Fibroblast of the conjunctiva (primary cell): Measurements from ENCODE around the gene SV2C.
"Not testable (repeated sequence)": the region's sequence is repeated elsewhere in the genome, so short reads cannot be mapped to it uniquely, and the experiment has no call there.

ENCODE experiments used
- DNase-seq: peaks from one replicate; pipeline ENCODE4 v3.0.0-alpha.2; 2010; ENCODE audit warnings: low read depth

SV2C gene

GRCh38 chr5:76199336-76200318 is 116.4 kb downstream of the SV2C start:
- no peak for DNase-seq

- DNase-seq: no peak
These were observed 119.0 kb downstream of the SV2C start for GRCh38 chr5:76202182-76202581.

GRCh38 chr5:76204191-76204590 is 121.0 kb downstream of the SV2C start:
- DNase-seq: no peak

- DNase-seq: no peak
These were observed 121.5 kb downstream of the SV2C start for GRCh38 chr5:76204713-76205112.

GRCh38 chr5:76207120-76207519 is 123.9 kb downstream of the SV2C start:
- DNase-seq: no peak

GRCh38 chr5:76209297-76209696 is 126.1 kb downstream of the SV2C start:
- no peak for DNase-seq

GRCh38 chr5:76210946-76211345 is 127.8 kb downstream of the SV2C start:
- no peak for DNase-seq

GRCh38 chr5:76213858-76214257 is 130.7 kb downstream of the SV2C start:
- DNase-seq: no peak

- DNase-seq: no peak
These were observed 133.6 kb downstream of the SV2C start for GRCh38 chr5:76216748-76217147.

GRCh38 chr5:76219636-76220035 is 136.5 kb downstream of the SV2C start:
- DNase-seq: no peak

- no peak for DNase-seq
These were observed 138.1 kb downstream of the SV2C start for GRCh38 chr5:76221311-76221710.

GRCh38 chr5:76222318-76222717 is 139.1 kb downstream of the SV2C start:
- no peak for DNase-seq

- DNase-seq: no peak
These were observed 140.5 kb downstream of the SV2C start for GRCh38 chr5:76223696-76224095.

- DNase-seq: no peak
These were observed 141.7 kb downstream of the SV2C start for GRCh38 chr5:76224898-76225297.

- DNase-seq: no peak
These were observed 142.2 kb downstream of the SV2C start for GRCh38 chr5:76225336-76225735.

GRCh38 chr5:76229900-76230299 is 146.7 kb downstream of the SV2C start:
- DNase-seq: no peak

GRCh38 chr5:76230711-76231285 is 147.6 kb downstream of the SV2C start:
- no peak for DNase-seq

GRCh38 chr5:76234665-76235064 is 151.5 kb downstream of the SV2C start:
- no peak for DNase-seq

- DNase-seq: no peak
These were observed 153.5 kb downstream of the SV2C start for GRCh38 chr5:76236684-76237083.

GRCh38 chr5:76240336-76240735 is 157.2 kb downstream of the SV2C start:
- no peak for DNase-seq

GRCh38 chr5:76242155-76242554 is 159.0 kb downstream of the SV2C start:
- not testable (repeated sequence) for DNase-seq

GRCh38 chr5:76245590-76245989 is 162.4 kb downstream of the SV2C start:
- no peak for DNase-seq

- no peak for DNase-seq
These were observed 166.4 kb downstream of the SV2C start for GRCh38 chr5:76249621-76250020.
